ENCODE data around the gene EPHA3. TPM values are rescaled to one million over a fixed set of nuclear protein-coding genes. Genes with fewer than 3 reads are reported as not detected.

Gene EPHA3
- total and polyA plus RNA-seq, 4 donors = 0.44 to 2.7 (median 1.2) TPM

- Histone ChIP-seq H3K36me3 (ENCODE audit: control insufficient read depth in 4 of 4, insufficient read depth in 3 of 4, low read depth in 1 of 4, low read length in 3 of 4) (no peaks in the 10 kb centered on the region), H3K27me3 (ENCODE audit: control insufficient read depth in 4 of 4, insufficient read depth in 4 of 4, low read length in 3 of 4) (no peaks in the 10 kb centered on the region), H3K4me1 (ENCODE audit: control insufficient read depth in 4 of 4, insufficient read depth in 4 of 4, low read length in 3 of 4) (no peaks in the 10 kb centered on the region), H3K4me3 (ENCODE audit: low read depth in 1 of 3, low read length in 3 of 3) (no peak overlapping the region), H3K9me3 (ENCODE audit: control insufficient read depth in 4 of 4, low read length in 3 of 4) (no peaks in the 10 kb centered on the region), H3K27ac (ENCODE audit: low read depth in 1 of 2, low read length in 2 of 2) (no peak overlapping the region), H3K9ac (ENCODE audit: low read depth in 1 of 2, low read length in 2 of 2) (no peak overlapping the region)
- TF ChIP-seq ZBTB33 (IDR thresholded peaks at IDR 0.05) (no peak), RAD21 (IDR thresholded peaks at IDR 0.05) (no peak), REST (IDR thresholded peaks at IDR 0.05) (no peak), HNF4G (IDR thresholded peaks at IDR 0.05) (no peak), FOXA1 (IDR thresholded peaks at IDR 0.05) (no peak), GABPA (IDR thresholded peaks at IDR 0.05 in 1 of 2, conservative IDR thresholded peaks at IDR 0.05 in 1 of 2) (no peak), EGR1 (IDR thresholded peaks at IDR 0.05; ENCODE audit: low read depth in 2 of 2) (no peak), TAF1 (conservative IDR thresholded peaks at IDR 0.05) (no peak), SP1 (IDR thresholded peaks at IDR 0.05) (no peak), HNF4A (conservative IDR thresholded peaks at IDR 0.05) (no peak), CTCF (IDR thresholded peaks at IDR 0.05; ENCODE audit: low read depth, low read length, missing input control) (no peak)
- no peak for DNase-seq (ENCODE audit: low spot score)
- WGBS = 56% methylated on average over 2 of the region's 2 CpGs
Measured at GRCh38 chr3:89332793-89333192, 225.4 kb downstream of the EPHA3 start.

GRCh38 chr3:89335693-89336092 lies 228.3 kb downstream of the EPHA3 start:
- Histone ChIP-seq H3K4me1 (ENCODE audit: control insufficient read depth in 4 of 4, insufficient read depth in 4 of 4, low read length in 3 of 4) (no peaks in the 10 kb centered on the region), H3K9me3 (ENCODE audit: control insufficient read depth in 4 of 4, low read length in 3 of 4) (no peaks in the 10 kb centered on the region), H3K27ac (ENCODE audit: low read depth in 1 of 2, low read length in 2 of 2) (no peak overlapping the region), H3K36me3 (ENCODE audit: control insufficient read depth in 4 of 4, insufficient read depth in 3 of 4, low read depth in 1 of 4, low read length in 3 of 4) (no peaks in the 10 kb centered on the region), H3K4me3 (ENCODE audit: low read depth in 1 of 3, low read length in 3 of 3) (no peak overlapping the region), H3K27me3 (ENCODE audit: control insufficient read depth in 4 of 4, insufficient read depth in 4 of 4, low read length in 3 of 4) (no peaks in the 10 kb centered on the region), H3K9ac (ENCODE audit: low read depth in 1 of 2, low read length in 2 of 2) (no peak overlapping the region)
- WGBS = 52% methylated on average over 2 of the region's 2 CpGs
- TF ChIP-seq RXRA (IDR thresholded peaks at IDR 0.05) = no peak
- no peak for DNase-seq (ENCODE audit: low spot score)

All from liver (tissue), 9 donors.